Keratinocyte (primary cell): Measurements from ENCODE around the gene SPATA12. TPM values are rescaled to one million over a fixed set of nuclear protein-coding genes. Genes with fewer than 3 reads are reported as not detected.

Experiments
- DNase-seq: peaks from one replicate; pipeline ENCODE4 v3.0.0-alpha.2; 2011; ENCODE audit warnings: low read depth, missing footprints, low spot score
- FAIRE-seq: peaks from 2 replicates; lab custom pipeline; 2011; peaks lifted over from hg19 to GRCh38; lab: Jason Lieb, UNC
- H2AFZ ChIP-seq: 2 replicates; pipeline ENCODE4 v1.6.0; 2012; ENCODE audit warnings: low read length, control low read depth, inconsistent platforms; ENCODE audit not compliant: control insufficient read depth
- H3K27ac ChIP-seq: 2 replicates; pipeline ENCODE4 v1.5.1; 2011; ENCODE audit warnings: low read length; ENCODE audit not compliant: control insufficient read depth, insufficient read depth
- H3K27me3 ChIP-seq: 3 replicates; pipeline ENCODE4 v1.6.0; 2011; ENCODE audit warnings: low read length; ENCODE audit not compliant: control insufficient read depth, insufficient read depth; ENCODE audit errors: extremely low read depth
- H3K36me3 ChIP-seq, 2 experiments: 2 replicates in 1 of 2; 3 replicates in 1 of 2; pipeline ENCODE4 v1.5.1; 2011; ENCODE audit warnings: low read length in 2 of 2, mild to moderate bottlenecking in 1 of 2; ENCODE audit not compliant: control insufficient read depth in 2 of 2, insufficient read depth in 2 of 2; ENCODE audit errors: extremely low read depth in 1 of 2
- H3K4me1 ChIP-seq: 3 replicates; pipeline ENCODE4 v1.5.1; 2011; ENCODE audit warnings: low read length; ENCODE audit not compliant: control insufficient read depth, insufficient read depth; ENCODE audit errors: extremely low read depth
- H3K4me2 ChIP-seq: 3 replicates; pipeline ENCODE4 v1.6.0; 2011; ENCODE audit warnings: low read depth, low read length; ENCODE audit not compliant: control insufficient read depth, insufficient read depth; ENCODE audit errors: extremely low read depth
- H3K4me3 ChIP-seq, 3 experiments: fragments of 200-600 bp in 1 of 3; sonication (generic) in 1 of 3; 2 replicates in 2 of 3; 3 replicates in 1 of 3; pipeline ENCODE4 v1.5.1; 2011 to 2016; ENCODE audit warnings: low read length in 3 of 3, mild to moderate bottlenecking in 3 of 3, control low read depth in 2 of 3, inconsistent platforms in 1 of 3, low read depth in 1 of 3, mixed read lengths in 1 of 3, mixed run types in 1 of 3, moderate library complexity in 1 of 3; ENCODE audit not compliant: control insufficient read depth in 2 of 3, insufficient read depth in 2 of 3; ENCODE audit errors: extremely low read depth in 1 of 3
- H3K79me2 ChIP-seq: 2 replicates; pipeline ENCODE4 v1.6.0; 2012; ENCODE audit warnings: low read length; ENCODE audit not compliant: control insufficient read depth, insufficient read depth
- H3K9ac ChIP-seq: 3 replicates; pipeline ENCODE4 v1.6.0; 2011; ENCODE audit warnings: low read length; ENCODE audit not compliant: control insufficient read depth, insufficient read depth; ENCODE audit errors: extremely low read depth
- H3K9me1 ChIP-seq: 3 replicates; pipeline ENCODE4 v1.6.0; 2011; ENCODE audit warnings: low read length; ENCODE audit not compliant: control insufficient read depth, insufficient read depth; ENCODE audit errors: extremely low read depth
- H3K9me3 ChIP-seq: 2 replicates; pipeline ENCODE4 v1.5.1; 2012; ENCODE audit warnings: low read depth, low read length; ENCODE audit not compliant: control insufficient read depth
- H4K20me1 ChIP-seq: 3 replicates; pipeline ENCODE4 v1.6.0; 2011; ENCODE audit warnings: low read length; ENCODE audit not compliant: control insufficient read depth, insufficient read depth; ENCODE audit errors: extremely low read depth
- CTCF ChIP-seq, 3 experiments: IDR thresholded peaks in 1 of 3; conservative IDR thresholded peaks in 1 of 3; optimal IDR thresholded peaks in 1 of 3; 2 replicates in 2 of 3; 3 replicates in 1 of 3; pipeline versions ENCODE3 to v1.5.1; 2011; ENCODE audit warnings: low read length in 3 of 3, mild to moderate bottlenecking in 3 of 3, moderate library complexity in 2 of 3, control low read depth in 1 of 3, inconsistent platforms in 1 of 3; ENCODE audit not compliant: insufficient read depth in 2 of 3; ENCODE audit errors: extremely low read depth in 1 of 3
- EZH2 ChIP-seq: IDR thresholded peaks from one replicate; pipeline ENCODE4 v1.6.1; 2012; ENCODE audit warnings: inconsistent platforms, mild to moderate bottlenecking, low read length, moderate library complexity
- dilution Hi-C: fragments of 300-500 bp; cut with MboI; formaldehyde crosslinking; loops from one replicate; pipeline ENCODE4 v1.7.0; 2020; ENCODE audit warnings: low sequenced_read_pairs; ENCODE audit not compliant: extremely low pct_ligation_motif_present
- polyA plus RNA-seq, 5 experiments: library from polyadenylated mRNA; depleted of rRNA in 3 of 5; stranded (reverse) in 3 of 5; stranded (forward) in 1 of 5; unstranded in 1 of 5; fragments of >200 nt; gene quantifications; 1 replicate in 1 of 5; 2 replicates in 3 of 5; 3 replicates in 1 of 5; pipeline versions ENCODE4 v1.2.1 to v1.2.3, GENCODE V29; 2011 to 2012; ENCODE audit warnings: missing spikeins in 2 of 5, low read depth in 1 of 5, low replicate concordance in 1 of 5

SPATA12 gene
- polyA plus RNA-seq, 1 donor (not counting 4 experiments of a cell fraction or from before 2014, with no cell fraction given) = 0.08 TPM

GRCh38 chr3:57046101-57046765, 14.2 kb upstream of the SPATA12 start:
- peaks cover 14% of the 10 kb centered on the region for H3K4me1 ChIP-seq
- FAIRE-seq = no peak

DNA sequence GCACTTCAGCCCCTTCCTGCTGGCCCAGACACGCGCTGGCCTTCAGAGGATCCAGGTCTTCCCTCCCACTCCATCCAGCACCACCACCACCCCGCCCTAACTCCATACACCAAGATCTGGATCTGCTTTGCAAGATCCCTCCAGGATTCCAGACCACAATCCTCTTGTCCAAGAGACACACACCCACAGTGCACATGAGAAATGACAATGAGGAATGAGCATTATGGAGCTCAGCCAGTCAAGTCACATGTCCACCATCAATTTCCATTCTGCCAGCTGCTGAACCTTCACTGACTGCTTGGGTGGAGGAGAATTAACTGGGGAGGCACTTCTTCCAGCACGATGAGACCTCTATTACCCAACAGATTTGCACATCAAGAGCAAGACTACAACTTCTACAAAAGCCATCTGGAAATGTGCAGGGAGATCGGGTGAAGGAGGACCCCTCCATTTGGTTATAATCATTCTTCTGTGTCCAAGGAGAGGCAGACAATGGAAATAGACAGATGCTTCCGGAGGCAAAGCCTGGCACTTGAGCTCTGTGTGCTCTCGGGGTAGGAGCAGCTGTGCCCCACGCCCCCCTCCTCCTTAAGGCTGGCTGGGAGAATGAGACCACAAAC, 12.3 kb upstream of the SPATA12 start:
- no peak overlapping the region for H3K9ac ChIP-seq
- no peaks in the 10 kb centered on the region for H3K27me3 ChIP-seq
- TF ChIP-seq EZH2 (no peak), CTCF (optimal IDR thresholded peaks at IDR 0.05 in 1 of 3, IDR thresholded peaks at IDR 0.05 in 1 of 3, conservative IDR thresholded peaks at IDR 0.05 in 1 of 3; ENCODE audit: extremely low read depth in 1 of 3, insufficient read depth in 2 of 3, low read length in 3 of 3) (no peak)
- DNase-seq (no peak), FAIRE-seq (peak; percentile 73)
- H3K79me2 ChIP-seq = no peaks in the 10 kb centered on the region
- no peak overlapping the region for H2AFZ ChIP-seq
- H3K36me3 ChIP-seq = no peaks in the 10 kb centered on the region
- H3K27ac ChIP-seq = no peak overlapping the region
- H4K20me1 ChIP-seq = no peaks in the 10 kb centered on the region
- no peaks in the 10 kb centered on the region for H3K9me1 ChIP-seq
- no peak overlapping the region for H3K4me3 ChIP-seq
- dilution Hi-C loops = no loop called here
- H3K4me1 ChIP-seq = peaks cover 14% of the 10 kb centered on the region
- no peak overlapping the region for H3K4me2 ChIP-seq
- H3K9me3 ChIP-seq = no peaks in the 10 kb centered on the region

More at GRCh38 chr3:57046101-57046765, 14.2 kb upstream of the SPATA12 start:
- Histone ChIP-seq H3K4me3 (no peak overlapping the region), H3K27me3 (no peaks in the 10 kb centered on the region), H3K36me3 (no peaks in the 10 kb centered on the region), H4K20me1 (no peaks in the 10 kb centered on the region), H2AFZ (no peak overlapping the region), H3K9me3 (no peaks in the 10 kb centered on the region), H3K79me2 (no peaks in the 10 kb centered on the region), H3K27ac (no peak overlapping the region), H3K4me2 (no peak overlapping the region), H3K9ac (no peak overlapping the region), H3K9me1 (no peaks in the 10 kb centered on the region)
- DNase-seq = no peak
- dilution Hi-C loops = no loop called here
- TF ChIP-seq EZH2 = no peak
- TF ChIP-seq CTCF (optimal IDR thresholded peaks at IDR 0.05 in 1 of 3, IDR thresholded peaks at IDR 0.05 in 1 of 3, conservative IDR thresholded peaks at IDR 0.05 in 1 of 3; ENCODE audit: extremely low read depth in 1 of 3, insufficient read depth in 2 of 3, low read length in 3 of 3) = no peak
